Thyroid gland (tissue), 4 donors: ENCODE results near the gene BRIP1.

Experiments
- CTCF ChIP-seq, 6 experiments: fragments of 200-600 bp in 3 of 6; fragments of 450-650 bp in 3 of 6; sonication (generic) in 3 of 6; IDR thresholded peaks; one replicate each; pipeline ENCODE4 v1.5.1; 2016 to 2019; ENCODE audit warnings: antibody characterized with exemption in 6 of 6, mild to moderate bottlenecking in 2 of 6, inconsistent platforms in 1 of 6, moderate library complexity in 1 of 6
- POLR2A ChIP-seq, 2 donors: fragments of 450-650 bp; IDR thresholded peaks; one replicate each; pipeline ENCODE4 v1.6.1; 2017; ENCODE audit warnings: antibody characterized with exemption in 2 of 2, mild to moderate bottlenecking in 2 of 2, moderate library complexity in 1 of 2

DNA sequence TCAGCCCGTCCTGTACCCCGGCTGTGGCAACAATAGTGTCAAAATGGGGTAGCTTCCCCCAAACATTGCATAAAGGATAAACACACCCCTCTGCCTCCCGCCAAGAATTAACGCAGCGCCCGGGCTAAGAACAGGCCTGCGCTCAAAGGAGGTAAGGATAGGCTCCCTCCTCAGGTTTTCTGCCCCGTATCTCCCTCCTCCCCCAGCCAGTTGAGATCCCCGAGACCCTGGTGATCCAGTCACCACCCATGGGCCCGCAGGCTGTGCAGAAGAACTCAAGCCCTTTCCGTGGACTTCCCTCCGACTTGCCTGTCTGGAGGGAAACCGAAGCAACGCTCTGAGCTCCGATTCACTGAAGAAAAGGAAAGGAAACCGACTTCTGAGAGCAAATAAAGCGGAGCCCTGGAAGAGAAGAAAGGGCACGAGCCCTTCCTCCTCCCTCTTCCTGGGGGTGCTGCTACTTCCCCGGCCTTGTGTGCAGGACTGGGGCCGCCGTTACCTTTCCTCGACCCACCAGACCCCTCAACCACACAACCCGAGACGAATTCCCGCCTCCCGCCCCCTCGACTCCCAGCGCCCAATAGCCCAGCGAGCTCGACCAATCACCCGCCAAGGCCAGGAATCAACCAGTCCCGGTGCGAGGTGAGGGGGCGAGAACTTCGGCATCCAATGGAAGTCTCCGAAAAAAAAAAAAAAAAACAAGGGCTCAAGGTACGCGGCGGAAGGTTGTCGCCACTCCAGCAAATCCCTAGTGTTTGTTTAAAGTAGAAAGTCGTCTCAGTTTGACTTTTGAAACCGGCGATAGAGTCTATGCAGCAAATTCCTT, at the start of gene BRIP1:
- TF ChIP-seq CTCF (IDR thresholded peaks at IDR 0.05) (no peak), POLR2A (IDR thresholded peaks at IDR 0.05) (no peak)
